CD14-positive monocyte (primary cell): ENCODE measurements around the gene PTPRH. TPM values are rescaled to one million over a fixed set of nuclear protein-coding genes. Genes with fewer than 3 reads are reported as not detected.

Source experiments
- DNase-seq, 3 donors: peaks; one replicate each; pipeline ENCODE4 v3.0.0-alpha.2; 2011 to 2022
- H2AFZ ChIP-seq: 2 replicates; pipeline ENCODE4 v1.6.0; 2012; ENCODE audit warnings: mild to moderate bottlenecking, low read depth, low read length, inconsistent platforms; ENCODE audit not compliant: insufficient read depth, poor library complexity, severe bottlenecking
- H3K27ac ChIP-seq, 2 donors: 1 replicate in 1 of 2; 2 replicates in 1 of 2; pipeline ENCODE4 v1.5.1; 2012 to 2013; ENCODE audit warnings: low read length in 2 of 2, control low read depth in 1 of 2, inconsistent platforms in 1 of 2, low read depth in 1 of 2, mild to moderate bottlenecking in 1 of 2
- H3K27me3 ChIP-seq, 2 donors: one replicate each; pipeline versions ENCODE4 v1.6.0 to v1.6.1; 2011 to 2013; ENCODE audit warnings: low read length in 2 of 2; ENCODE audit not compliant: control insufficient read depth in 2 of 2, insufficient read depth in 2 of 2
- H3K36me3 ChIP-seq, 2 donors: replicated peaks in 1 of 2; 1 replicate in 1 of 2; 2 replicates in 1 of 2; pipeline versions ENCODE4 v1.5.1 to v1.6.1; 2012 to 2013; ENCODE audit warnings: low read length in 2 of 2, control low read depth in 1 of 2, inconsistent platforms in 1 of 2, mild to moderate bottlenecking in 1 of 2; ENCODE audit not compliant: insufficient read depth in 2 of 2, control insufficient read depth in 1 of 2
- H3K4me1 ChIP-seq, 2 donors: 1 replicate in 1 of 2; 2 replicates in 1 of 2; pipeline versions ENCODE4 v1.5.1 to v1.6.1; 2012 to 2013; ENCODE audit warnings: low read length in 2 of 2, control low read depth in 1 of 2, inconsistent platforms in 1 of 2, mild to moderate bottlenecking in 1 of 2, moderate library complexity in 1 of 2; ENCODE audit not compliant: insufficient read depth in 2 of 2, control insufficient read depth in 1 of 2
- H3K4me2 ChIP-seq: replicated peaks from 2 replicates; pipeline ENCODE3; 2012; ENCODE audit warnings: low read length, moderate library complexity, mild to moderate bottlenecking; ENCODE audit not compliant: poor library complexity, severe bottlenecking; ENCODE audit errors: extremely low read depth
- H3K4me3 ChIP-seq, 3 experiments: fragments of 200-600 bp in 1 of 3; sonication (generic) in 1 of 3; replicated peaks in 1 of 3; 1 replicate in 2 of 3; 2 replicates in 1 of 3; pipeline ENCODE4 v1.5.1; 2011 to 2013; ENCODE audit warnings: low read length in 3 of 3, mild to moderate bottlenecking in 3 of 3, control low read depth in 2 of 3, low read depth in 2 of 3, inconsistent platforms in 1 of 3, moderate library complexity in 1 of 3
- H3K79me2 ChIP-seq: 2 replicates; pipeline ENCODE4 v1.6.0; 2012; ENCODE audit warnings: mild to moderate bottlenecking, control low read depth, inconsistent platforms, low read length, moderate library complexity; ENCODE audit not compliant: insufficient read depth
- H3K9ac ChIP-seq: 2 replicates; pipeline ENCODE4 v1.6.0; 2017; ENCODE audit warnings: low read length, mild to moderate bottlenecking; ENCODE audit not compliant: insufficient read depth, poor library complexity, severe bottlenecking
- H3K9me3 ChIP-seq, 2 donors: replicated peaks in 1 of 2; 1 replicate in 1 of 2; 2 replicates in 1 of 2; pipeline versions ENCODE4 v1.5.1 to v1.6.1; 2012 to 2013; ENCODE audit warnings: low read length in 2 of 2, control low read depth in 1 of 2; ENCODE audit not compliant: control insufficient read depth in 1 of 2, insufficient read depth in 1 of 2
- H4K20me1 ChIP-seq: 2 replicates; pipeline ENCODE4 v1.6.0; 2012; ENCODE audit warnings: mild to moderate bottlenecking, low read length, control low read depth, moderate library complexity; ENCODE audit not compliant: insufficient read depth
- H3K27ac Mint-ChIP-seq, 7 donors: one replicate each; pipeline ENCODE4 v1.8.0; 2020; ENCODE audit warnings: mild to moderate bottlenecking in 7 of 7, mixed read lengths in 7 of 7, moderate library complexity in 6 of 7, inconsistent platforms in 2 of 7
- H3K27me3 Mint-ChIP-seq, 3 donors: one replicate each; pipeline ENCODE4 v1.8.0; 2021 to 2022; ENCODE audit warnings: low read depth in 3 of 3, mild to moderate bottlenecking in 3 of 3, mixed read lengths in 3 of 3, moderate library complexity in 3 of 3, inconsistent platforms in 1 of 3
- H3K36me3 Mint-ChIP-seq, 2 donors: one replicate each; pipeline ENCODE4 v1.8.0; 2020; ENCODE audit warnings: mixed read lengths in 2 of 2, inconsistent platforms in 1 of 2, mild to moderate bottlenecking in 1 of 2
- H3K4me1 Mint-ChIP-seq: one replicate; pipeline ENCODE4 v1.8.0; 2020; ENCODE audit warnings: mild to moderate bottlenecking, mixed read lengths
- H3K4me3 Mint-ChIP-seq, 2 donors: one replicate each; pipeline ENCODE4 v1.8.0; 2020; ENCODE audit warnings: mild to moderate bottlenecking in 2 of 2, mixed read lengths in 2 of 2, moderate library complexity in 1 of 2
- H3K9me3 Mint-ChIP-seq, 7 donors: one replicate each; pipeline ENCODE4 v1.8.0; 2020 to 2022; ENCODE audit warnings: mixed read lengths in 7 of 7, mild to moderate bottlenecking in 6 of 7, moderate library complexity in 6 of 7, inconsistent platforms in 2 of 7
- WGBS: methylation state at CpG from one replicate; pipeline ENCODE4 v1.1.5; 2013; ENCODE audit warnings: missing lambda C conversion rate; ENCODE audit not compliant: insufficient coverage; 5-methylcytosine and 5-hydroxymethylcytosine counted together
- intact Hi-C, 2 donors: fragments of 100-400 bp; cut with micrococcal nuclease; formaldehyde crosslinking; loops; one replicate each; pipeline versions ENCODE4 v1.15.0 to v1.15.1; 2023
- polyA plus RNA-seq, 3 donors: library from polyadenylated mRNA; depleted of rRNA in 1 of 3; unstranded in 2 of 3; stranded (reverse) in 1 of 3; fragments of 300-500 nt in 2 of 3; fragments of >200 nt in 1 of 3; fragmentation: Illumina TruSeq in 2 of 3; gene quantifications; 1 replicate in 2 of 3; 2 replicates in 1 of 3; pipeline ENCODE4 v1.2.3, GENCODE V29; 2012 to 2021
- TF ChIP-seq, protein P1 (sequence below): fragments of 200-600 bp; IDR thresholded peaks from one replicate; pipeline ENCODE4 v1.8.0; 2022; ENCODE audit warnings: antibody characterized with exemption, mild to moderate bottlenecking

PTPRH gene
- polyA plus RNA-seq, 3 donors, result 0.08 to 0.53 TPM; not detected in 1

DNA sequence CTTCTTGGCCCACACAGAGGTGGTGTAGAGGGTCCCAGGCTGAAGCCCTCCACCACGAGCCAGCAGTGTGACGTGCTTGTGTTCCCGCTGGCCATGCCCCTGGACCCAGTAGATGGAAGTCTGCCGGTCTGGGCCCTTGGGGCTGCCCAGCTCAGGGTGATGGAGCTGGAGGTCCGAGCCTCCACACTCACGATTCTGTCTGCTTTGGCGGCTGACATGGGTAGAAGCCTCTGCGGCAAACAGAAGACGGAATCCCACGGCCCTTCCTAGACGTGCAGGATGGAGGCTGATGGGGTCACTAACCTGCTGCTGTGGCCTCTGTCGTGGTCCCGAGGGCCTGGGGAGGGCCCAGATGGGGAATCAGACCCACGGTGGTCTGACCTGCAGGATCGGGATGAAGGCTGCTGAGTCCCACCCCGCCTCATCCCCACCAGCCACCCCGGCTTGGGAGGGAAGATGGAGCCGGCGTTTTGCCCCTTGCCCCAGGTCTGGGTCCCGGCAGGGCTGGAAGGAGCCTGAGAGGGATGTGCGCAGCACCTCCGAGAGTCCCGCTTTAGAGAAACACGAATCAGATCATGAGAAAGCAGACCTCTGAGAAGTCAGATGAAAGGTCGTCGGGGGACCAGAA, 14.9 kb upstream of the PTPRH start:
- Histone ChIP-seq H3K79me2 (no peaks in the 10 kb centered on the region), H3K9me3 (peaks cover 8% of the 10 kb centered on the region in 2 donors), H3K4me2 (no peak overlapping the region), H3K27ac (no peak overlapping the region), H4K20me1 (peaks cover 83% of the 10 kb centered on the region), H3K4me1 (no peaks in the 10 kb centered on the region), H3K36me3 (peaks cover 30 to 39% of the 10 kb centered on the region in 2 donors), H3K27me3 (no peaks in the 10 kb centered on the region), H3K9ac (no peak overlapping the region), H3K4me3 (no peak overlapping the region), H2AFZ (no peak overlapping the region)
- peak in 1 of 3 donors; percentile 1 for DNase-seq
- peaks cover 5 to 12% (median 8%) of the 10 kb centered on the region in 7 donors for H3K9me3 Mint-ChIP-seq
- H3K27ac Mint-ChIP-seq, result peak overlapping the region in 1 of 7 donors; percentile 50
- intact Hi-C loops, result no loop called here
- no peak overlapping the region for H3K4me3 Mint-ChIP-seq
- peaks cover 5% of the 10 kb centered on the region for H3K4me1 Mint-ChIP-seq
- peaks cover 26 to 42% of the 10 kb centered on the region in 2 donors for H3K36me3 Mint-ChIP-seq
- WGBS, result 84% methylated on average over 20 of the region's 26 CpGs
- TF ChIP-seq, protein P1, sequence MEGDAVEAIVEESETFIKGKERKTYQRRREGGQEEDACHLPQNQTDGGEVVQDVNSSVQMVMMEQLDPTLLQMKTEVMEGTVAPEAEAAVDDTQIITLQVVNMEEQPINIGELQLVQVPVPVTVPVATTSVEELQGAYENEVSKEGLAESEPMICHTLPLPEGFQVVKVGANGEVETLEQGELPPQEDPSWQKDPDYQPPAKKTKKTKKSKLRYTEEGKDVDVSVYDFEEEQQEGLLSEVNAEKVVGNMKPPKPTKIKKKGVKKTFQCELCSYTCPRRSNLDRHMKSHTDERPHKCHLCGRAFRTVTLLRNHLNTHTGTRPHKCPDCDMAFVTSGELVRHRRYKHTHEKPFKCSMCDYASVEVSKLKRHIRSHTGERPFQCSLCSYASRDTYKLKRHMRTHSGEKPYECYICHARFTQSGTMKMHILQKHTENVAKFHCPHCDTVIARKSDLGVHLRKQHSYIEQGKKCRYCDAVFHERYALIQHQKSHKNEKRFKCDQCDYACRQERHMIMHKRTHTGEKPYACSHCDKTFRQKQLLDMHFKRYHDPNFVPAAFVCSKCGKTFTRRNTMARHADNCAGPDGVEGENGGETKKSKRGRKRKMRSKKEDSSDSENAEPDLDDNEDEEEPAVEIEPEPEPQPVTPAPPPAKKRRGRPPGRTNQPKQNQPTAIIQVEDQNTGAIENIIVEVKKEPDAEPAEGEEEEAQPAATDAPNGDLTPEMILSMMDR, result no peak
- H3K27me3 Mint-ChIP-seq, result peaks cover 0 to 3% (median 3%) of the 10 kb centered on the region in 3 donors

DNA sequence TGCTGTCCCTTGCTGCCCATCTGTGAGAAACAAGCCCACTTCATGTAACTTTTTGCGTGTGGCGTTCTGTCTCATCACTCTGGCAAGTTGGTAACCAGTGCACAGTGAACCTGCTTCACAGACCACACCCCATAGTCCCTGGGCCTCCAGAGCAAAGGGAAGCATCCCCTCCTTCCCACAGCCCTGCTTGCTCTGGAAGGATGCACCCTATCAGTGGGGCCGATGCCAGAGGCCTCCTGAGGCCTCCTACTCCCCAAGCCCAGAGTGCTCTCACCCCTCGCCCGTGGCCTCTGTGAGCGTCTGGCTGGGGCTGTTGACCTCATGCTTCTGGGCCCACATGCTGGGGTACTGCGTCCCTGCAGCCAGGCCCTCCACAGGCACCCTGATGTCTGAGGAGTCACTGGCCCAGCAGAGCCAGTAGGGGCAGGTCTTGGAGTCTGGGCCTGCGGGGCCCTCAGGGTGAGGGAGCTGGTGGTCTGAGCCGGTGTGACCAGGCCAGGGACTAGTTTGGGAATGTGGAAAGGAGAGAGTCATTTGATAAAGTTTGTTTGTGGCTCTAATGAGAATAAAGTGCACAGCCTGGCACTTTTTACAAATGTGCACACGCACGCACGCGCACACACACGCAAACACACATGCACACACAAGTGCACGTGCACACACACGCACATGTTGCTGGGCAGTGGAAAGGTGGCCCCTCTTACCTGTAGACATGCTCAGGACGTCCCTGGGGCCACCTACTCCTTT, 14.2 kb upstream of the PTPRH start:
- WGBS, result 83% methylated on average over 16 of the region's 17 CpGs
- no peak overlapping the region for H3K4me3 ChIP-seq
- H3K9me3 ChIP-seq, result peaks cover 8% of the 10 kb centered on the region in 2 donors
- H3K27ac ChIP-seq, result no peak overlapping the region
- no peak overlapping the region for H3K4me3 Mint-ChIP-seq
- H3K27me3 Mint-ChIP-seq, result peaks cover 0 to 4% (median 3%) of the 10 kb centered on the region in 3 donors
- intact Hi-C loops, result no loop called here
- H3K4me2 ChIP-seq, result no peak overlapping the region
- peak overlapping the region in 1 of 7 donors; percentile 32 for H3K27ac Mint-ChIP-seq
- no peak for DNase-seq
- peaks cover 76% of the 10 kb centered on the region for H4K20me1 ChIP-seq
- no peaks in the 10 kb centered on the region for H3K4me1 ChIP-seq
- H3K27me3 ChIP-seq, result no peaks in the 10 kb centered on the region
- peaks cover 5% of the 10 kb centered on the region for H3K4me1 Mint-ChIP-seq
- H3K9me3 Mint-ChIP-seq, result peaks cover 5 to 12% (median 8%) of the 10 kb centered on the region in 7 donors
- H3K36me3 Mint-ChIP-seq, result peaks cover 23 to 37% of the 10 kb centered on the region in 2 donors
- H3K36me3 ChIP-seq, result peaks cover 23 to 32% of the 10 kb centered on the region in 2 donors
- TF ChIP-seq, protein P1, result no peak
- H3K79me2 ChIP-seq, result no peaks in the 10 kb centered on the region
- H2AFZ ChIP-seq, result no peak overlapping the region
- no peak overlapping the region for H3K9ac ChIP-seq
